Right lobe of liver (tissue), 6 donors: ENCODE results near the gene RPS5. TPM values are rescaled to one million over a fixed set of nuclear protein-coding genes. Genes with fewer than 3 reads are reported as not detected.
A peak's percentile ranks its signal among the peaks of the same experiment; 100 is the strongest.

ENCODE experiments used
- ATAC-seq, 4 donors: fragments of 200-7000 bp; cut with Tn5 transposase; one replicate each; pipeline ENCODE4 v1.9.1; 2020; ENCODE audit warnings: mild to moderate bottlenecking in 4 of 4, moderate library complexity in 4 of 4
- DNase-seq, 3 donors: peaks; one replicate each; pipeline ENCODE4 v3.0.0-alpha.2; 2020
- H3K27ac ChIP-seq, 3 donors: fragments of 200-600 bp; one replicate each; pipeline ENCODE4 v1.8.0; 2022
- H3K27me3 ChIP-seq, 2 donors: fragments of 200-600 bp; one replicate each; pipeline ENCODE4 v1.8.0; 2022
- H3K36me3 ChIP-seq, 4 donors: fragments of 200-600 bp; sonication (generic) in 1 of 4; one replicate each; pipeline versions ENCODE4 v1.5.1 to v1.8.0; 2017 to 2022; ENCODE audit warnings: control low read depth in 1 of 4
- H3K4me1 ChIP-seq, 4 donors: fragments of 200-600 bp; sonication (generic) in 1 of 4; one replicate each; pipeline versions ENCODE4 v1.5.1 to v1.8.0; 2017 to 2022; ENCODE audit warnings: control low read depth in 1 of 4
- H3K4me3 ChIP-seq, 3 donors: fragments of 200-600 bp; one replicate each; pipeline ENCODE4 v1.8.0; 2022
- H3K9me3 ChIP-seq, 4 donors: fragments of 200-600 bp; sonication (generic) in 1 of 4; one replicate each; pipeline versions ENCODE4 v1.5.1 to v1.8.0; 2017 to 2022; ENCODE audit warnings: control low read depth in 1 of 4
- POLR2A ChIP-seq: fragments of 450-650 bp; IDR thresholded peaks from one replicate; pipeline ENCODE4 v1.6.1; 2017; ENCODE audit warnings: antibody characterized with exemption, mild to moderate bottlenecking
- WGBS: methylation state at CpG from one replicate; pipeline ENCODE4 v1.1.6; 2018; ENCODE audit warnings: low coverage, low lambda C conversion rate; ENCODE audit not compliant: insufficient coverage; ENCODE audit errors: missing lambda C conversion rate; 5-methylcytosine and 5-hydroxymethylcytosine counted together
- intact Hi-C, 2 donors: fragments of 100-400 bp; cut with DNase I; formaldehyde crosslinking; loops; one replicate each; pipeline versions ENCODE4 v1.11.2 to v1.14.1; 2022
- total RNA-seq, 6 experiments: library from RNA; depleted of rRNA in 2 of 6; stranded (reverse); fragments of >200 nt in 2 of 6; fragmentation: NEBNext Ultra II Directional in 3 of 6; extraction: Animal tissue kit (Norgen Biotek cat#: 25700) in 3 of 6; gene quantifications; one replicate each; pipeline versions ENCODE4 v1.1.0 to v1.2.4, GENCODE V29; 2016 to 2023
- TF ChIP-seq, protein P1 (sequence below), 4 donors: fragments of 200-600 bp in 3 of 4; fragments of 450-650 bp in 1 of 4; IDR thresholded peaks; one replicate each; pipeline versions ENCODE4 v1.5.1 to v1.8.0; 2016 to 2022; ENCODE audit warnings: antibody characterized with exemption in 4 of 4, mild to moderate bottlenecking in 2 of 4
- donor health status: DM: no; HTN: yes; CAD: no.
- donor health status: DM: no; HTN: no; CAD: no.
- donor health status: DM: no; HTN: no; CAD: no.
- donor health status: DM: no; HTN: yes; CAD: no.
- donor health status: DM: no; HTN: yes; CAD: no.

The RPS5 gene
- total RNA-seq, 6 experiments from 2014 or later, result 274 to 637 (median 304) TPM

DNA sequence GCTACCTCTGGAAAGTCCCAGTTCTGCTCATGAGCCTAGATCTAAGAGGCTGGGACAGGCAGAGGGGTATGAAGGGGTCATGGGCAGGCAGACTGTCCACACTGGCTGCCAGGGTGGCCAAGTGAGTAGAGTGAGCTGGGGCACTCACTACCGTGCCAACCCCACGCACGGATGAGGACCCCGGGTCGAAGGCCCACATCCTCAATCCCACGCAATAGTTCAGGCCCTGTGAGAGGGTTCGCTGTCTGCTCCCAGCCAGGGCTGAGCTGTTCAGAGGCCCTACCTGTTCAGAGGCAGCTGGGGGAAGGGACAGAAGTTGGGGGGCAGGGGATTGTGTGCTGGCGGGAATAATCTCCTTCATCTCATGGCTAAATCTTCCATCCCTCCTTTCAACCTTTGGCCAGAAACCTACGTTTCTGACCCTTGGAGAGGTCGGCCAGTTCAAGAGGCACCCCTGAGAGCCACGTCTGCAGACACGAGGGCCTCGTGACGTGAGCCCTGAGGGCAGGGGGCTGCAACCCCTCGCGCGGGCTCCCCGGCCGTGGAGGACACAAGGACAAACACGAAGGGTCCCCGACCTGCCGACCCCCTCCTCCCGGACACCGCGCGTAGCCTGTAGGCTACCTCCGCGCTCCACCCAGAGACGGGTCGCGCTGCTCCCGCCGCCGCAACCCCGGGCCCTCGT is 1.0 kb upstream of the RPS5 start:
- WGBS, result 31% methylated on average over 4 of the region's 36 CpGs
- Histone ChIP-seq H3K4me1 (peaks cover 0 to 23% (median 6%) of the 10 kb centered on the region in 4 donors), H3K27me3 (no peaks in the 10 kb centered on the region), H3K36me3 (peaks cover 0 to 14% (median under 1%) of the 10 kb centered on the region in 4 donors), H3K27ac (peak overlapping the region; percentile 93 to 98 (median 94)), H3K9me3 (no peaks in the 10 kb centered on the region), H3K4me3 (peak overlapping the region; percentile 67 to 92 (median 87))
- intact Hi-C loops, result no loop called here
- TF ChIP-seq, protein P1, sequence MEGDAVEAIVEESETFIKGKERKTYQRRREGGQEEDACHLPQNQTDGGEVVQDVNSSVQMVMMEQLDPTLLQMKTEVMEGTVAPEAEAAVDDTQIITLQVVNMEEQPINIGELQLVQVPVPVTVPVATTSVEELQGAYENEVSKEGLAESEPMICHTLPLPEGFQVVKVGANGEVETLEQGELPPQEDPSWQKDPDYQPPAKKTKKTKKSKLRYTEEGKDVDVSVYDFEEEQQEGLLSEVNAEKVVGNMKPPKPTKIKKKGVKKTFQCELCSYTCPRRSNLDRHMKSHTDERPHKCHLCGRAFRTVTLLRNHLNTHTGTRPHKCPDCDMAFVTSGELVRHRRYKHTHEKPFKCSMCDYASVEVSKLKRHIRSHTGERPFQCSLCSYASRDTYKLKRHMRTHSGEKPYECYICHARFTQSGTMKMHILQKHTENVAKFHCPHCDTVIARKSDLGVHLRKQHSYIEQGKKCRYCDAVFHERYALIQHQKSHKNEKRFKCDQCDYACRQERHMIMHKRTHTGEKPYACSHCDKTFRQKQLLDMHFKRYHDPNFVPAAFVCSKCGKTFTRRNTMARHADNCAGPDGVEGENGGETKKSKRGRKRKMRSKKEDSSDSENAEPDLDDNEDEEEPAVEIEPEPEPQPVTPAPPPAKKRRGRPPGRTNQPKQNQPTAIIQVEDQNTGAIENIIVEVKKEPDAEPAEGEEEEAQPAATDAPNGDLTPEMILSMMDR (IDR thresholded peaks at IDR 0.05), result no peak
- no peak for TF ChIP-seq POLR2A
- ATAC-seq (peak; percentile 4 to 15 (median 12)), DNase-seq (peak in 1 of 3 donors; percentile 19)

DNA sequence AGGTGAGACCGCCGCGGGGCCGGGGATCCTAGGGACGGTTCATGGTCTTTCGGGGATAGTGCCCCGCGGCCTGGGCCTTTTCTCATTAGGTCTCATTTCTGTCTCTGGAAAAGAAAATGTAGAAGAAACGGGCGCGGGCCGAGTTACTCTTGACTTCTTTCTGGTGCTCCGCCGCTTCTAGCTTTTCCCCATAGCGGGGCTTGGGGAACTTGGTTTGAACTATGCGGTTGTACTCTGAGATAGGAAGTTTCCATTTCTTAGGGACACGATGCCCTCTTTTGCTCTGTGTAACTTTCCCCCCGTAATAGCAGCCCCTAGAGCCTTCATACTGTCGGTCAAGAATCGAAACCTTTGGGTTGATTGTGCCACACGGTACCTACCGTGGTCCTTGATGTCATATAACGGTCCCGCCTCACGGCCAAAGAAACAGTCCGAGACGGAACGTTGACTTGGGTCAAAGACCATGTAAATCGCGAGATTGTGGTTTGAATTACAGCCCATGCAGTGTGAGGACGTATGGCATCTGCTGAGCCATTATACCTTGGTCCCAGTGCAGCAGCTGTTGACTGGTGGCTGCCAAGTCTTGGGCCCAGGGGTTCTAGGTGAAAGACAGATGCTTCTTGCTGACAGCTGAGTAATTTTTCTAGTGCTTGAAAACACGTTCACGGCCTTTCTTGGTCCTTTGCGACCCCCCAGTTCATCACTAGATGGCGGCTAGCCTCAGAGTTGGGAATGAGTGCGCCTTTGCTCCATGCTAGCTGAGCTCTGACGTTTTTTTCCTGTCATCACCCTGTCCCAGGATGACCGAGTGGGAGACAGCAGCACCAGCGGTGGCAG is 487 bp downstream of the RPS5 start:
- H3K4me1 ChIP-seq, result peaks cover 0 to 16% (median 6%) of the 10 kb centered on the region in 4 donors
- intact Hi-C loops, result no loop called here
- peaks cover 0 to 22% (median 5%) of the 10 kb centered on the region in 4 donors for H3K36me3 ChIP-seq
- peak overlapping the region in 2 of 3 donors; percentile 93 to 98 for H3K27ac ChIP-seq
- ATAC-seq (no peak), DNase-seq (peak in 1 of 3 donors; percentile 11)
- peak overlapping the region; percentile 67 to 92 (median 87) for H3K4me3 ChIP-seq
- WGBS, result 4% methylated on average over 35 of the region's 39 CpGs
- H3K27me3 ChIP-seq, result no peaks in the 10 kb centered on the region
- no peaks in the 10 kb centered on the region for H3K9me3 ChIP-seq
- no peak for TF ChIP-seq POLR2A
- TF ChIP-seq, protein P1 (IDR thresholded peaks at IDR 0.05), result no peak

DNA sequence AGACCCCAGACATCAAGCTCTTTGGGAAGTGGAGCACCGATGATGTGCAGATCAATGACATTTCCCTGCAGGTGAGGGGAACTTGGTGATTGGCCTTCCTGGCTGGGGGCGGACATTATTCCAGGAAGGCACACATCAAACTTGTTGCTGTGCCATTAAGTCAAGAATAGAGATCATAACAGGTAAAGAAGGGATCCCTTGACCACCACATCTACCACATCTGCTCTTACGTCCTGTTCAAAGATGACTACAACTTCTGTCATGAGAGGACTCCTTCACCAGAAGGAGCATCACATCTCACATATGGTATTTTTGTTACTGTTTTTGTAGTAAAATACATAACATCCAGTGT is 1.1 kb downstream of the RPS5 start:
- Histone ChIP-seq H3K9me3 (no peaks in the 10 kb centered on the region), H3K27ac (no peak overlapping the region), H3K27me3 (no peaks in the 10 kb centered on the region), H3K4me1 (peaks cover 0 to 16% (median 6%) of the 10 kb centered on the region in 4 donors), H3K36me3 (peaks cover 0 to 28% (median 9%) of the 10 kb centered on the region in 4 donors), H3K4me3 (peak overlapping the region; percentile 67 to 92 (median 87))
- intact Hi-C loops, result no loop called here
- ATAC-seq, result no peak
- TF ChIP-seq POLR2A, result no peak
- TF ChIP-seq, protein P1 (IDR thresholded peaks at IDR 0.05), result no peak
- DNase-seq, result peak in 1 of 3 donors; percentile 13
- 95% methylated on average over 2 of the region's 3 CpGs for WGBS

DNA sequence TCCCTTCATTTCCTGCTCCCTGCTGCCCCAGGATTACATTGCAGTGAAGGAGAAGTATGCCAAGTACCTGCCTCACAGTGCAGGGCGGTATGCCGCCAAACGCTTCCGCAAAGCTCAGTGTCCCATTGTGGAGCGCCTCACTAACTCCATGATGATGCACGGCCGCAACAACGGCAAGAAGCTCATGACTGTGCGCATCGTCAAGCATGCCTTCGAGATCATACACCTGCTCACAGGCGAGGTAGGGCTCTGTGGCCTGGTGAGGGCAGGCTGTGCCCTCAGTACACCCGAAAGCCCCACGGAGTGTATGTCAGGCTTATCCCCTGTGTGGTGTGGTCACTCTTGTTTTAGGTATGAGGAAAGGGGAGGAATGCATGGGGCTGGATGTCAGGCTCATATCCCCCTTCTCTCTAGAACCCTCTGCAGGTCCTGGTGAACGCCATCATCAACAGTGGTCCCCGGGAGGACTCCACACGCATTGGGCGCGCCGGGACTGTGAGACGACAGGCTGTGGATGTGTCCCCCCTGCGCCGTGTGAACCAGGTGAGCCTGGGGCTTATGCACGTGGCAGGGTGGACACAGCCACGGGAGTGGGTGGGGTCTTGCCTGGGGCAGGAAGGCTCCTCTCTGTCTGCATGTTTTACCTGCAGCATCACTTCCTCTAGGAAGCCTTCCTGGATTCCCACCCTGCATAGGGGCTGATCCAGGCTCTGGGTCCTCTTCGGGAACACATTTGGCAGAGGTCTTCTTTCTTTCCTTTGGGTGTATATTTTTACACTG is 6.1 kb downstream of the RPS5 start:
- intact Hi-C loops, result no loop called here
- peaks cover 0 to 45% (median 21%) of the 10 kb centered on the region in 4 donors for H3K36me3 ChIP-seq
- H3K4me3 ChIP-seq, result no peak overlapping the region
- TF ChIP-seq, protein P1 (IDR thresholded peaks at IDR 0.05), result no peak
- TF ChIP-seq POLR2A, result no peak
- peaks cover 0 to under 1% (median under 1%) of the 10 kb centered on the region in 4 donors for H3K4me1 ChIP-seq
- no peaks in the 10 kb centered on the region for H3K9me3 ChIP-seq
- WGBS, result 92% methylated on average over 12 of the region's 26 CpGs
- ATAC-seq, result no peak
- H3K27me3 ChIP-seq, result no peaks in the 10 kb centered on the region
- no peak for DNase-seq
- no peak overlapping the region for H3K27ac ChIP-seq
